Measurements from ENCODE around the gene IRF2BP2. TPM values are rescaled to one million over a fixed set of nuclear protein-coding genes. Genes with fewer than 3 reads are reported as not detected.

The IRF2BP2 gene
- total RNA-seq, 1 donor from 2014 or later, result 170 TPM

DNA sequence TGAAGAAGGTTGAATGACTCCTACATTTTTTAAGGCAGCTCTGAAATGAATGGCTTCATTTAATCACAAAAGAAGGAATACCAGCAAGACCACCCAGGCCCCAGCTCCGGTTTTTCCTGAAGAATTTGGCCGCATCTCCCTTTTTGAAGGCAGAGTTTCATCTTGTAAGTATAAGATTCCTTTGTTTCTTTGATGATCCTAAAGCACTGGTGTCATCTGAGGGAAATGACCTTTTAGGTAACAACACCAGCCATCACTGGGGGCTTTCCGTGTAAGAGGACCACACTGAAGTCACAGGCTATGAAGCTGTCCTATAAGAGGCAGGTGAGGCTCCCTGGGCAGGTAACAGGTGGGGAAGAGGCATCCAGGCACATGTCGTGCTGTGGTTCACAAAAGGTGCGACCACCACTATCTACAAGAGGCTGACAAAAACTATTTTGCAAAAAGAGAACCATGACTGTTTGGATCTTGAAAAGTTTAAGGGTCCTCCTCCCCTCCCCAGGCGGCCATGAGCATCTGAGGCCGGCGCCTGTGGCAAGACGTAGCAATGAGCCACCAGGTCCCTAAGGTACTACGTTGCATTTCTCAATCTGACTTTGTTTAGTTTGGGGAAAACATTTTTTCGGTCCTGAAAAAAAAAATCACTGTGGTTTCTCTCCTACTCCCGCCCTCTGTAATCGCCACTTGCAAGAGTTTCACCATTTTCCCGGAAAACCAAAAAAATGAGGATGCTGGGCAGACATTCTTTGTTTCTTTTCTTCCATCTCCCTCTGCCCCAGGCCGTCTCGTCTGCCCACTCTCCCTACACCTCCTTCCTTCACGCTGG lies 46.3 kb upstream of the IRF2BP2 start:
- Mint-ChIP-seq H3K4me1 (ENCODE audit: unreplicated experiment) (peaks cover 23% of the 10 kb centered on the region), H3K9me3 (ENCODE audit: unreplicated experiment) (no peaks in the 10 kb centered on the region), H3K36me3 (ENCODE audit: unreplicated experiment) (no peaks in the 10 kb centered on the region), H3K27me3 (ENCODE audit: unreplicated experiment) (no peaks in the 10 kb centered on the region), H3K27ac (ENCODE audit: unreplicated experiment) (no peak overlapping the region), H3K4me3 (ENCODE audit: unreplicated experiment) (no peak overlapping the region)
- TF ChIP-seq, protein P1, sequence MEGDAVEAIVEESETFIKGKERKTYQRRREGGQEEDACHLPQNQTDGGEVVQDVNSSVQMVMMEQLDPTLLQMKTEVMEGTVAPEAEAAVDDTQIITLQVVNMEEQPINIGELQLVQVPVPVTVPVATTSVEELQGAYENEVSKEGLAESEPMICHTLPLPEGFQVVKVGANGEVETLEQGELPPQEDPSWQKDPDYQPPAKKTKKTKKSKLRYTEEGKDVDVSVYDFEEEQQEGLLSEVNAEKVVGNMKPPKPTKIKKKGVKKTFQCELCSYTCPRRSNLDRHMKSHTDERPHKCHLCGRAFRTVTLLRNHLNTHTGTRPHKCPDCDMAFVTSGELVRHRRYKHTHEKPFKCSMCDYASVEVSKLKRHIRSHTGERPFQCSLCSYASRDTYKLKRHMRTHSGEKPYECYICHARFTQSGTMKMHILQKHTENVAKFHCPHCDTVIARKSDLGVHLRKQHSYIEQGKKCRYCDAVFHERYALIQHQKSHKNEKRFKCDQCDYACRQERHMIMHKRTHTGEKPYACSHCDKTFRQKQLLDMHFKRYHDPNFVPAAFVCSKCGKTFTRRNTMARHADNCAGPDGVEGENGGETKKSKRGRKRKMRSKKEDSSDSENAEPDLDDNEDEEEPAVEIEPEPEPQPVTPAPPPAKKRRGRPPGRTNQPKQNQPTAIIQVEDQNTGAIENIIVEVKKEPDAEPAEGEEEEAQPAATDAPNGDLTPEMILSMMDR (IDR thresholded peaks at IDR 0.05), result no peak
- no peak for DNase-seq (ENCODE audit: extremely low spot score, unreplicated experiment)

DNA sequence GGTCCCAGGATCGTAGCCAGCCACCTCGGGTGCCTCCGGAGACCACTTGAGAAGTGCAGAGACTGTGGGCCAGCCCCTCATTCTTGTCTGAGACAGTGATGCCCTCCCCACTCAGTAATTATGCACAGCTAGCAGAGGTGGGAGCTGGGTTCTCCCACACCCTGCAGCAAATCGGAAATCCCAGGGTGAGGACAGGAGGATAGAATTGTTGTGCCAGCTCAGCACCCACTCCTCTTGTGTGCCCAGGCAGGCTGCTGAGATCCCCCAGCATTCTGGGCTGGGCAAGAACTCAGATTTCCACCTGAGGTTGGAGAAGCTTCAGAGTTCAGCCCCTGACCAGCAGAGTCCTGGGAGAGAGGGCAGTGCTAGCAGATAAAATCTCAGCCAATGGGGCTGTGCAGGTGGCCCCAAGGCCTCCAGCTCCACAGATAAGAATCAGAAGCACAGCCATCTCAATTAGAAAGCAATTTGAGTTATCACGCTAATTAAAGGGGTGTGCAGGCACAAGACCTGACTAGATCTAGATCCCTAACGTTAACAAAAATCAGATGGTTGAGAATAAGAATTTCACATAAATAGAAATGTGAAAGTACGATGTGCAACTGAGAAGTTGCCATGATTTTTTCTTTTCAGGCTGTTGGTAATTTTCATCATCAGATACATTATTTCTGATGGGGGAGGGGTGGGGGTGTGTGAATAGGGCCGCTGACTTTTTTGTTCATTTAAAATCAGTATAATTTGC lies 45.5 kb upstream of the IRF2BP2 start:
- no peak for DNase-seq (ENCODE audit: extremely low spot score, unreplicated experiment)
- TF ChIP-seq, protein P1 (IDR thresholded peaks at IDR 0.05), result no peak
- peaks cover 23% of the 10 kb centered on the region for H3K4me1 Mint-ChIP-seq (ENCODE audit: unreplicated experiment)
- no peaks in the 10 kb centered on the region for H3K36me3 Mint-ChIP-seq (ENCODE audit: unreplicated experiment)
- no peak overlapping the region for H3K27ac Mint-ChIP-seq (ENCODE audit: unreplicated experiment)
- no peaks in the 10 kb centered on the region for H3K9me3 Mint-ChIP-seq (ENCODE audit: unreplicated experiment)
- H3K27me3 Mint-ChIP-seq (ENCODE audit: unreplicated experiment), result no peaks in the 10 kb centered on the region
- H3K4me3 Mint-ChIP-seq (ENCODE audit: unreplicated experiment), result no peak overlapping the region

DNA sequence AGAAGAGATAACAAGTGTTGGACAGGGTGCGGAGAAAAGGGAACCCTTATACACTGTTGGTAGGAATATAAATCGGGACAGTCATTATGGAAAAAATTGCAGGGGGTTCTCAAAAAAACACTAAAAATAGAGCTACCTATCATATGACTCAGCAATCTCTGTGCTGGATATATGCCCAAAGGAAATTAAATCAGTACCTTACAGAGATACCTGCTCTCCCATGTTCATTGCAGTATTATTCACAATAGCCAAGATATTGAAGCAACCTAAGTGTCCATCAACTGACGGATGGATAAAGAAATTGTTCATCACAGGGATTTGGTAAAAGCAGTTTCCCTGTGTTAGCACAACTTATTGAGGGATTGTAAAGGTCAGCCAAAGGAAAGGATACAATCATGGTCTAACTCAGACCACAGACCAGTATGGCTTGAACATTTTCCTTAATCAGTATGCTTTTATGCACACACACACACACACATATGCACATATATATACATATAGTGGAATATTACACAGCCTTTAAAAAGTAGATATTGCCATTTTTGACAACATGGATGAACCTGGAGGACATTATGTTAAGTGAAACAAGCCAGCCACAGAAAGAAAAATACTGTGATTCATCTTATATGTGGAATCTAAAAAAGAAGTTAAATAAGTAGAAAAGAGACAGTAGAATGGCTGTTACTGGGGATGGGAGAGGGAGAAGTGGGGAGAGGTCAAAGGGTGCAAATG lies 44.2 kb upstream of the IRF2BP2 start:
- TF ChIP-seq, protein P1 (IDR thresholded peaks at IDR 0.05), result no peak
- H3K27ac Mint-ChIP-seq (ENCODE audit: unreplicated experiment), result no peak overlapping the region
- no peaks in the 10 kb centered on the region for H3K27me3 Mint-ChIP-seq (ENCODE audit: unreplicated experiment)
- H3K9me3 Mint-ChIP-seq (ENCODE audit: unreplicated experiment), result no peaks in the 10 kb centered on the region
- no peak for DNase-seq (ENCODE audit: extremely low spot score, unreplicated experiment)
- H3K4me1 Mint-ChIP-seq (ENCODE audit: unreplicated experiment), result peaks cover 23% of the 10 kb centered on the region
- no peak overlapping the region for H3K4me3 Mint-ChIP-seq (ENCODE audit: unreplicated experiment)
- no peaks in the 10 kb centered on the region for H3K36me3 Mint-ChIP-seq (ENCODE audit: unreplicated experiment)

DNA sequence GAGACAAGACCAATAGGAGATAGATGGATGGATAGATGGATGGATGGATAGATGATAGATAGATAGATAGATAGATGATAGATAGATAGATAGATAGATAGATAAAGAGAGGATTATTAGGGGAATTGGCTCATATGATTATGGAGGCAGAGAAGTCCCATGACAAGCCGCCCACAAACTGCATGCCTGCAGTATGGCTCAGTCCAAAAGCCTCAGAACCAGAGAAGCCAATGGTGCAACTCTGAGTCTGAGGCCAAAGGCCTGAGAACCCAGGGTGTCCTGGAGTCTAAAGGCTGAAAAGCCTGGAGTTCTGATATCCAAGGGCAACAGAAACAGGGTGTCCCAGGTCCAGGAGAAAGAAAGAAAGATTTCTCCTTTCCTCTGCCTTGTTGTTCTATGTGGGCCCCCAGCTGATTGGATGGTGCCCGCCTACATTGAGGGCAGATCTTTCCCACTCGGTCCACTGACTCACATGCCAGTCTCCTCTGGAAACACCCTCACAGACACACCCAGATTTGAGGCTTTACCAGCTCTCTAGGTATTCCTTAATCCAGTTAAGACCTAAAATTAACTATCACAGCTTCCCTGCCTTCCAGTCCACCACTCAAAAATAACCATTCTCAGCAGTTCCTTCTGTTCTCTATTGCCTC lies 39.6 kb upstream of the IRF2BP2 start:
- Mint-ChIP-seq H3K36me3 (ENCODE audit: unreplicated experiment) (no peaks in the 10 kb centered on the region), H3K4me1 (ENCODE audit: unreplicated experiment) (no peaks in the 10 kb centered on the region), H3K27ac (ENCODE audit: unreplicated experiment) (no peak overlapping the region), H3K4me3 (ENCODE audit: unreplicated experiment) (no peak overlapping the region), H3K27me3 (ENCODE audit: unreplicated experiment) (no peaks in the 10 kb centered on the region), H3K9me3 (ENCODE audit: unreplicated experiment) (peaks cover 5% of the 10 kb centered on the region)
- no peak for DNase-seq (ENCODE audit: extremely low spot score, unreplicated experiment)
- TF ChIP-seq, protein P1 (IDR thresholded peaks at IDR 0.05), result no peak
